KMS-11 (cell line): ENCODE results near the gene TNNC2.
"Not testable (repeated sequence)": the region's sequence is repeated elsewhere in the genome, so short reads cannot be mapped to it uniquely, and the experiment has no call there.

Experiments
- H2AFZ ChIP-seq: fragments of 200-600 bp; sonication (generic); 2 replicates; pipeline ENCODE4 v1.6.1; 2016; ENCODE audit warnings: antibody characterized with exemption, mixed run types, low read depth
- H3K27ac ChIP-seq: fragments of 200-600 bp; sonication (generic); 2 replicates; pipeline ENCODE4 v1.6.1; 2016; ENCODE audit warnings: mild to moderate bottlenecking, mixed run types
- H3K27me3 ChIP-seq: fragments of 200-600 bp; sonication (generic); 2 replicates; pipeline ENCODE4 v1.6.1; 2017; ENCODE audit warnings: mild to moderate bottlenecking, low read depth, mixed run types, moderate library complexity; ENCODE audit not compliant: insufficient read depth
- H3K36me3 ChIP-seq: fragments of 200-600 bp; sonication (generic); 2 replicates; pipeline ENCODE4 v1.6.1; 2017; ENCODE audit warnings: mild to moderate bottlenecking, mixed run types; ENCODE audit not compliant: insufficient read depth
- H3K4me1 ChIP-seq: fragments of 200-600 bp; sonication (generic); 2 replicates; pipeline ENCODE4 v1.6.1; 2016; ENCODE audit warnings: mild to moderate bottlenecking, low read depth, mixed run types; ENCODE audit not compliant: poor library complexity, severe bottlenecking
- H3K4me2 ChIP-seq: fragments of 200-600 bp; sonication (generic); 2 replicates; pipeline ENCODE4 v1.7.0; 2016; ENCODE audit warnings: mild to moderate bottlenecking, mixed run types
- H3K4me3 ChIP-seq: fragments of 200-600 bp; sonication (generic); IDR thresholded peaks from 2 replicates; pipeline ENCODE4 v1.6.1; 2017; ENCODE audit warnings: low read depth, low read length, mixed read lengths; ENCODE audit not compliant: insufficient read depth
- H3K79me2 ChIP-seq: fragments of 200-600 bp; sonication (generic); 2 replicates; pipeline ENCODE4 v1.6.1; 2016; ENCODE audit warnings: low read depth, mixed run types; ENCODE audit not compliant: insufficient read depth
- H3K9ac ChIP-seq: fragments of 200-600 bp; sonication (generic); 2 replicates; pipeline ENCODE4 v1.6.1; 2016; ENCODE audit warnings: mild to moderate bottlenecking, mixed run types
- H4K20me1 ChIP-seq: fragments of 200-600 bp; sonication (generic); 2 replicates; pipeline ENCODE4 v1.6.1; 2016; ENCODE audit warnings: mild to moderate bottlenecking, mixed run types; ENCODE audit not compliant: insufficient read depth
- TF ChIP-seq, protein P1 (sequence below): fragments of 200-600 bp; sonication (generic); conservative IDR thresholded peaks from 2 replicates; pipeline ENCODE4 v1.6.1; 2017; ENCODE audit warnings: low read depth, mild to moderate bottlenecking, antibody characterized with exemption, low read length, moderate library complexity, mixed read lengths

Gene TNNC2

DNA sequence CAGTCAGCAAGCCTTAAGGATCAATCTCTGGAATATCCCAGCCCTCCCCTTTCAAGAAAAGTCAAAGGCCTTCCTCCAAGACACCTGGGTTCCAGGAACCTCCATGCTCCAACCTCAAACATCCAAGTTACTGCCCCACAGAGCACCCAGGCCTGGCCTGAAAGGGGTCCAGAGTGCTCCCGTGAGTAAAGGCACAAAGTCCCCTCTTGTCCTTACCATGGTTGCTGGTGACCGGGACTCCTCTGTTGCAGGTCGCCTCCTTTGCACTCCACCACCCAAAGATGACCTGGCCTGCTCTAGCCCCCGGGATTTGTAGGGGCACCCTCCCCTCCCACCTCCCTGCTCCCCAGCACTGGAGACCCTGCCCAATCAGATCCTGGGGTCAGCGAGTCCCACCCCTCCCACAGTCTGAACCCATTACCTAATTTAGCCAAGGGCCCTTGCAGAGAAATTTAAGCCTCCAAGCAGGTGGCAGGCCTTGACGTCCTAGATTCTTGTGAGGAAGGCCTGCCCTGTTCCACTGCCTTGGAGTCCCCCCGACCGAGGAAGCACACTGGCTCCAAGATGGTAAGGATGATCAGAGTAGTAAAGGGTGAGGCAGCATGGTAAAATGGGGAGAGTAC lies at the start of gene TNNC2:
Gene TNNC2, minus strand, starts transcription at position 283 of the 623 bp plus-strand sequence. Its CDS starts 64 bp downstream, at position 219.
- Histone ChIP-seq H3K27ac (no peak within 1 kb of the TSS), H3K27me3 (no peaks in the 10 kb centered on the region), H3K4me1 (peaks cover 5% of the 10 kb centered on the region), H3K4me3 (no peak within 1 kb of the TSS), H3K79me2 (no peaks in the 10 kb centered on the region), H3K9ac (no peak within 1 kb of the TSS), H2AFZ (no peak within 1 kb of the TSS), H4K20me1 (no peaks in the 10 kb centered on the region), H3K4me2 (no peak within 1 kb of the TSS), H3K36me3 (no peaks in the 10 kb centered on the region)
- TF ChIP-seq, protein P1, sequence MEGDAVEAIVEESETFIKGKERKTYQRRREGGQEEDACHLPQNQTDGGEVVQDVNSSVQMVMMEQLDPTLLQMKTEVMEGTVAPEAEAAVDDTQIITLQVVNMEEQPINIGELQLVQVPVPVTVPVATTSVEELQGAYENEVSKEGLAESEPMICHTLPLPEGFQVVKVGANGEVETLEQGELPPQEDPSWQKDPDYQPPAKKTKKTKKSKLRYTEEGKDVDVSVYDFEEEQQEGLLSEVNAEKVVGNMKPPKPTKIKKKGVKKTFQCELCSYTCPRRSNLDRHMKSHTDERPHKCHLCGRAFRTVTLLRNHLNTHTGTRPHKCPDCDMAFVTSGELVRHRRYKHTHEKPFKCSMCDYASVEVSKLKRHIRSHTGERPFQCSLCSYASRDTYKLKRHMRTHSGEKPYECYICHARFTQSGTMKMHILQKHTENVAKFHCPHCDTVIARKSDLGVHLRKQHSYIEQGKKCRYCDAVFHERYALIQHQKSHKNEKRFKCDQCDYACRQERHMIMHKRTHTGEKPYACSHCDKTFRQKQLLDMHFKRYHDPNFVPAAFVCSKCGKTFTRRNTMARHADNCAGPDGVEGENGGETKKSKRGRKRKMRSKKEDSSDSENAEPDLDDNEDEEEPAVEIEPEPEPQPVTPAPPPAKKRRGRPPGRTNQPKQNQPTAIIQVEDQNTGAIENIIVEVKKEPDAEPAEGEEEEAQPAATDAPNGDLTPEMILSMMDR, result no peak

DNA sequence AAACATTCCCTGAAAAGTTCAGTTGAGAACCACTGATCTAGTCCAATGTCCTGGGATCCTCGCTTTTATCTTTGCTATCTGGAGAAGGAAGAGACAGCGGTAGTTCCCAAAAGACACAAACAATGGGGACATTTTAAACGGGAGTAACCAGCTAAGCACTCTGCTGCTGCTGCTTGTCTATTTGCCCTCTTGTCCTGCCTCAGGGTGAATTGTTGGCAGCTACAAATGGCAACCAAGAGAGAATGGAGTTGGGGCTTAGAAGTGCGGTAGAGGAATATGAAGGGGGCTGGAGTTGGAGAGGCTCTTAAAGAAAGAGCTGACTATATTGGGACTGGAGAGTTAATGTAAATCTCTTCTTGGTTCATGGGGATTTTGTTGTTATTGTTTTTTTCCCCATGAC lies 47.5 kb upstream of the TNNC2 start:
- Histone ChIP-seq H3K27me3 (no peaks in the 10 kb centered on the region), H3K4me1 (no peaks in the 10 kb centered on the region), H3K36me3 (no peaks in the 10 kb centered on the region)

DNA sequence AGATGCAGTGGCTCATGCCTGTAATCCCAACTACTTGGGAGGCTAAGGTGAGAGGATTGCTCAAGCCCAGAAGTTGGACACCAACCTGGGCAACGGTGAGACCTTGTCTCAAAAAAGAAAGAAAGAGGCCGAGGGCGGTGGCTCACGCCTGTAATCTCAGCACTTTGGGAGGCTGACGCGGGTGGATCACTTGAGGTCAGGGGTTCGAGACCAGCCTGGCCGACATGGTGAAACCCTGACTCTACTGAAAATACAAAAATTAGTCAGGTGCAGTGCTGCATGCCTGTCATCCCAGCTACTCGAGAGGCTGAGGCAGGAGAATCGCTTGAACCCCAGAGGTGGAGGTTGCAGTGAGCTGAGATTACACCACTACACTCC lies 47.0 kb upstream of the TNNC2 start:
- not testable (repeated sequence) for H3K27me3 ChIP-seq, H3K4me1 ChIP-seq, H4K20me1 ChIP-seq, H3K36me3 ChIP-seq, H3K9ac ChIP-seq, H3K4me2 ChIP-seq, H3K27ac ChIP-seq, H3K79me2 ChIP-seq, H2AFZ ChIP-seq, H3K4me3 ChIP-seq

More for the DNA sequence above, 47.5 kb upstream of the TNNC2 start:
- Histone ChIP-seq H3K4me2 (no peak overlapping the region), H3K4me3 (no peak overlapping the region), H4K20me1 (no peaks in the 10 kb centered on the region), H2AFZ (no peak overlapping the region), H3K27ac (no peak overlapping the region), H3K79me2 (no peaks in the 10 kb centered on the region), H3K9ac (no peak overlapping the region)
- TF ChIP-seq, protein P1, result no peak

DNA sequence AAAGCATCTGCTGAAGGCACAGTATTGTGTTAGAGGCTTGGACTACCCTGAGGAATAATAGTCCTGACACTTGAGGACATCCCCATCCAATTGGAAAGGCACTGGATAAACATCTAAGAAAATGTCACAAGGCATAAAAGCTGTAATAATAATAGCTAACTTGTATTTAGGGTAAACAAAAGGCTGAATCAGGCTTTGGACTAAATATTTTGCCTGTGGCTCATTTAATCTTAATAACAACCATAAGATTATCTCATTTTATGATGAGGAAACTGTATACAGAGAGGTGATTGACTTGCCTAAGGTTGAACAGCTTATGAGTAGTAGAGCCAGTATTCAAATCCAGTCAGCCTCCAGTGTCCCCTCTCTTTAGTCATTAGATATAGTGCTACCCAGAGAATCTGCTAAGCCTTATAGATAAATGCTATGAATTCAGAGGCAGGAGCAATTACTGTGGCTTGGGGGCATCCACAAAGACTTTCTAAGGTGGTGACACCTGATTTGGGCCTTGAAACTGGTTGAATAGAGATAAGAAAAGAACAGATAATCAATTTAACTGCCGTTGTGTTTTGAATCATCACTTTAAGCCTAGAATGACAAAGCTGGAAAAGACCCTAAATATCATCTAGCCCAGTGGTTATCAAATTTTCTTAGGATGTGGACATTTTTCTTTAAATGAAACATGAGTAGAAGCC lies 46.4 kb upstream of the TNNC2 start:
- Histone ChIP-seq H3K9ac (no peak overlapping the region), H4K20me1 (no peaks in the 10 kb centered on the region), H3K4me1 (no peaks in the 10 kb centered on the region), H3K27ac (no peak overlapping the region), H3K27me3 (no peaks in the 10 kb centered on the region), H3K79me2 (no peaks in the 10 kb centered on the region), H3K4me3 (no peak overlapping the region), H2AFZ (no peak overlapping the region), H3K36me3 (no peaks in the 10 kb centered on the region), H3K4me2 (no peak overlapping the region)
- TF ChIP-seq, protein P1, result no peak

DNA sequence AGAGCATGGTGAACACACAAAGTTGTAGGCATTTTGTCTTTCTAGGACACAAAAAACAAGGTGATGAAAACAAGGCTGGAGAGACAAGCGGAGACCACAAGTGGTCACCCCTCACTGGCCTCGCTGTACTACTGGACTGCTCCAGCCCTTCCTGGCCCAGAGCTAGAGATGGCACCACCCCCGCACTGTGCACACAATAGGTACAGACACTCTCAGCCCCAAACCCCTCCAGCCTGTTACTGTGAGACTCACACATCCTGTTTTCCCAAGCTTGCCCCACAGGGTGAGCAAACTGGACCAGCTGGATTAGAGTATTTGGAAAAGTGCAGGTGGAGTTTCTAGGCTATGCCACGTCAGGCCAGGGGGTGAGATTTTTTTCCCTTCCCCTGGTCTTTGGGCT lies 45.5 kb upstream of the TNNC2 start:
- H3K4me2 ChIP-seq, result no peak overlapping the region
- no peak overlapping the region for H3K4me3 ChIP-seq
- H2AFZ ChIP-seq, result no peak overlapping the region

More for the DNA sequence above, 45.5 kb upstream of the TNNC2 start:
- no peaks in the 10 kb centered on the region for H3K4me1 ChIP-seq
- no peaks in the 10 kb centered on the region for H4K20me1 ChIP-seq
- no peaks in the 10 kb centered on the region for H3K27me3 ChIP-seq
- H3K79me2 ChIP-seq, result no peaks in the 10 kb centered on the region
- no peak overlapping the region for H3K27ac ChIP-seq
- TF ChIP-seq, protein P1, result no peak
- no peak overlapping the region for H3K9ac ChIP-seq
- no peaks in the 10 kb centered on the region for H3K36me3 ChIP-seq
